Stimulated activated CD4-positive, alpha-beta T cell treated with anti-CD3 and anti-CD28 coated beads, Interleukin-4, amount 100 ng/mL, for 4 hours (primary cell): ENCODE results near the gene UPK3A.

Experiments used
- DNase-seq, 2 experiments: peaks; one replicate each; pipeline ENCODE4 v3.0.0-alpha.2; 2020

Gene UPK3A

GRCh38 chr22:45284705-45285262 lies at the start of gene UPK3A:
TSS of gene UPK3A (plus strand) at chr22:45284949. CDS start at chr22:45285014, 65 bp downstream.
- DNase-seq: peak; percentile 57 to 63

- DNase-seq: no peak
Observed at GRCh38 chr22:45235101-45235777, 49.5 kb upstream of the UPK3A start.

GRCh38 chr22:45235851-45236342 lies 48.9 kb upstream of the UPK3A start:
- DNase-seq: no peak

GRCh38 chr22:45237065-45237990 lies 47.4 kb upstream of the UPK3A start:
- DNase-seq: no peak

- no peak for DNase-seq
Observed at GRCh38 chr22:45238076-45238956, 46.4 kb upstream of the UPK3A start.

- DNase-seq: no peak
Observed at GRCh38 chr22:45238957-45239680, 45.6 kb upstream of the UPK3A start.

GRCh38 chr22:45239681-45240051 lies 45.1 kb upstream of the UPK3A start:
- no peak for DNase-seq

- peak in 1 of 2 experiments; percentile 35 for DNase-seq
Observed at GRCh38 chr22:45240104-45240809, 44.5 kb upstream of the UPK3A start.

GRCh38 chr22:45240810-45241631 lies 43.7 kb upstream of the UPK3A start, which contains the start of gene KIAA0930:
TSS of gene KIAA0930 (minus strand) at chr22:45240894. CDS start at chr22:45240703, 191 bp downstream.
- peak; percentile 73 to 78 for DNase-seq

GRCh38 chr22:45242778-45243191 lies 42.0 kb upstream of the UPK3A start:
- no peak for DNase-seq

GRCh38 chr22:45244916-45245315 lies 39.8 kb upstream of the UPK3A start:
- DNase-seq: no peak

GRCh38 chr22:45246060-45246985 lies 38.4 kb upstream of the UPK3A start:
- DNase-seq: no peak

GRCh38 chr22:45248832-45249561 lies 35.8 kb upstream of the UPK3A start:
- DNase-seq: no peak

- no peak for DNase-seq
Observed at GRCh38 chr22:45251825-45252224, 32.9 kb upstream of the UPK3A start.

- no peak for DNase-seq
Observed at GRCh38 chr22:45253039-45253641, 31.6 kb upstream of the UPK3A start.

GRCh38 chr22:45254388-45254787 lies 30.4 kb upstream of the UPK3A start:
- no peak for DNase-seq

GRCh38 chr22:45254789-45255278 lies 29.9 kb upstream of the UPK3A start:
- DNase-seq: no peak
